Measurements from ENCODE around the gene C20orf144.
A peak's percentile ranks its signal among the peaks of the same experiment; 100 is the strongest.

Gene C20orf144

DNA sequence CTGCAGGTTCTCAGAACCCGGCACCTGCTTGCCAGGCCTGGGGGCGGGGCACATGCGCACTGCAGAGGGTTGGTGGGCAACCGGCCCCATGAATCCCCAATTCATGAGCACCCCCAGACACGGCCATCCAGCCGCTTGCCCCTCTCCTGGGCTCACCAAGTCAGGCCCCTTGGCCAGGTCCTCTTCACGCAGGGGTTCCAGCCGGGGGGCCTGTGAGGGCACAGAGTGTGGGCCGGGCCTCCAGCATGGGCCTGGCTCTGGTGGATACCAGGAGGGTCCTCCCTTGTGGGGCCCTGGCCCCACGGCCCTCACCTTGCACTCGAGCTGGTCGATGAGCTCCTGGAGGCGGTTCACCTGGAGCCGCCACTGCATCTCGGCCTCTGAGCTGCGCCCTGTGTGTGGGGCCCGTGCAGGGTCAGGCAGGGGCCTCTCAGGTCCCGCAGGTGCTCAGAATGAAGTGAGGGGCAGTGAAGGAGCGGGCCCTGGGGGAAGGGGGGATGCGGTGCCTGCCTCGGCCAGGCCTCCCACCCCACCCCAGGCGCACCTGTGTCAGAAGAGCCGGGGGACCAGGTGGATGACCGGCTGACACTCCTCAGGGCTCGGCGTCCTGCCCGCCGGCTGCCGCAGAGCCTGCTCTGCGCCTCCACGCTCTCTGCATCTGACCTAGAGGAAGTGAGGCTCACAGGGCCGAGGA, 2.6 kb upstream of the C20orf144 start:
- DNase-seq: no peak
- H3K4me3 Mint-ChIP-seq: no peak overlapping the region
- no peaks in the 10 kb centered on the region for H3K27me3 Mint-ChIP-seq (ENCODE audit: low read depth, poor library complexity)
- H3K4me1 Mint-ChIP-seq: peaks cover 16% of the 10 kb centered on the region
- no peak overlapping the region for H3K27ac Mint-ChIP-seq
- TF ChIP-seq, protein P1, sequence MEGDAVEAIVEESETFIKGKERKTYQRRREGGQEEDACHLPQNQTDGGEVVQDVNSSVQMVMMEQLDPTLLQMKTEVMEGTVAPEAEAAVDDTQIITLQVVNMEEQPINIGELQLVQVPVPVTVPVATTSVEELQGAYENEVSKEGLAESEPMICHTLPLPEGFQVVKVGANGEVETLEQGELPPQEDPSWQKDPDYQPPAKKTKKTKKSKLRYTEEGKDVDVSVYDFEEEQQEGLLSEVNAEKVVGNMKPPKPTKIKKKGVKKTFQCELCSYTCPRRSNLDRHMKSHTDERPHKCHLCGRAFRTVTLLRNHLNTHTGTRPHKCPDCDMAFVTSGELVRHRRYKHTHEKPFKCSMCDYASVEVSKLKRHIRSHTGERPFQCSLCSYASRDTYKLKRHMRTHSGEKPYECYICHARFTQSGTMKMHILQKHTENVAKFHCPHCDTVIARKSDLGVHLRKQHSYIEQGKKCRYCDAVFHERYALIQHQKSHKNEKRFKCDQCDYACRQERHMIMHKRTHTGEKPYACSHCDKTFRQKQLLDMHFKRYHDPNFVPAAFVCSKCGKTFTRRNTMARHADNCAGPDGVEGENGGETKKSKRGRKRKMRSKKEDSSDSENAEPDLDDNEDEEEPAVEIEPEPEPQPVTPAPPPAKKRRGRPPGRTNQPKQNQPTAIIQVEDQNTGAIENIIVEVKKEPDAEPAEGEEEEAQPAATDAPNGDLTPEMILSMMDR (IDR thresholded peaks at IDR 0.05): no peak
- no peaks in the 10 kb centered on the region for H3K9me3 Mint-ChIP-seq
- no peaks in the 10 kb centered on the region for H3K36me3 Mint-ChIP-seq (ENCODE audit: low read depth)

DNA sequence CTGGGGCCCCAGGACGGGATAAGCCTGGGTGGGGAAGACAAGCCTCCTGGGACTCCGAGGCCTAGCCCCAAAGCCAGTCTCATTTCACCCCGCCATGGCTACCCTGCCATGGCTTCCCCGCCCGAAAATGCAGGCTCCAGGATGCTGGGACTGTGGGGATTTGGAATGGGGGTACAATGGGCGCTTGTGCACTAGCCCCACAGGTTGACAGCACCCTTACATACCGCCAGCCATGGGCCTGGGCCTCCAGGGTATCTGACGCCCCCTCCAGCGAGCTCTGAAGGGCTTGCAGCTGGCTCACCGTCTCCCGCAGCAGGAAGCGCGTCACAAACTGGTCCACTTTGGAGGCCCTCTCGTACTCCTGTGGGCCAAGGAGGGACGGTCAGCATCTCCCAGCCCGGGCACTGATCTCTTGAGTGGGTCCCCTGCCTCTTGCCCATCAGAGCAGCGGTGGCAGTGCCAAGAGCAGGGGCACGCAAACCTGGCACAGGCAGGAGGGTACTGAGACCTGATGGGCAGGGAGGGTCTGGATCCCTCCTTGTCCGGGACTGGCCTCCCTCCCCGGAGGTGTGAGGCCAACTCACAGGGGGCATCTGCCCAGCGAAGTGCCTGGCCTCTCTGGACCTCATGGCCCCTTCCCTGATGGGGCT, 2.0 kb upstream of the C20orf144 start:
- H3K9me3 Mint-ChIP-seq: no peaks in the 10 kb centered on the region
- TF ChIP-seq, protein P1 (IDR thresholded peaks at IDR 0.05): no peak
- no peaks in the 10 kb centered on the region for H3K36me3 Mint-ChIP-seq (ENCODE audit: low read depth)
- no peak overlapping the region for H3K27ac Mint-ChIP-seq
- H3K4me3 Mint-ChIP-seq: no peak overlapping the region
- peaks cover 17% of the 10 kb centered on the region for H3K4me1 Mint-ChIP-seq
- DNase-seq: no peak
- H3K27me3 Mint-ChIP-seq (ENCODE audit: low read depth, poor library complexity): no peaks in the 10 kb centered on the region

DNA sequence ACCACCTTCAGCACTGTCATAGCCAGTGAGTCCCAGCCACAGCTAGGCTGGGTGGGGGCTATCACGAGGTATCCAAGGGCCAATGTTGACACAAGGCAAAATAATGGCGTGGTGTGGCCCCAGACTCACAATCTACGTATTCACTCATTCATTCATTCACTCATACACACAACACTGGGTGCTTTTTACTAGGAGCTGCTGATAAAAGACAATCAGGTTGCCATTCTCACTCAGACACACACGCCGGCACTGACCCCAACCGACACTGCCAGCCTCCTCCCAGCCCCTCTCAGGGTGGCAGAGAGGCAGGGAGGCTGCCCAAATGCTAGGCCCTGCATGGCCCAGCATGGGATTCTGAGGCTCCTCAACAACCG, 1.5 kb upstream of the C20orf144 start:
- no peak for DNase-seq
- no peaks in the 10 kb centered on the region for H3K27me3 Mint-ChIP-seq (ENCODE audit: low read depth, poor library complexity)
- no peak overlapping the region for H3K4me3 Mint-ChIP-seq
- peaks cover 22% of the 10 kb centered on the region for H3K4me1 Mint-ChIP-seq
- no peak overlapping the region for H3K27ac Mint-ChIP-seq
- no peaks in the 10 kb centered on the region for H3K36me3 Mint-ChIP-seq (ENCODE audit: low read depth)
- H3K9me3 Mint-ChIP-seq: no peaks in the 10 kb centered on the region
- TF ChIP-seq, protein P1 (IDR thresholded peaks at IDR 0.05): no peak

DNA sequence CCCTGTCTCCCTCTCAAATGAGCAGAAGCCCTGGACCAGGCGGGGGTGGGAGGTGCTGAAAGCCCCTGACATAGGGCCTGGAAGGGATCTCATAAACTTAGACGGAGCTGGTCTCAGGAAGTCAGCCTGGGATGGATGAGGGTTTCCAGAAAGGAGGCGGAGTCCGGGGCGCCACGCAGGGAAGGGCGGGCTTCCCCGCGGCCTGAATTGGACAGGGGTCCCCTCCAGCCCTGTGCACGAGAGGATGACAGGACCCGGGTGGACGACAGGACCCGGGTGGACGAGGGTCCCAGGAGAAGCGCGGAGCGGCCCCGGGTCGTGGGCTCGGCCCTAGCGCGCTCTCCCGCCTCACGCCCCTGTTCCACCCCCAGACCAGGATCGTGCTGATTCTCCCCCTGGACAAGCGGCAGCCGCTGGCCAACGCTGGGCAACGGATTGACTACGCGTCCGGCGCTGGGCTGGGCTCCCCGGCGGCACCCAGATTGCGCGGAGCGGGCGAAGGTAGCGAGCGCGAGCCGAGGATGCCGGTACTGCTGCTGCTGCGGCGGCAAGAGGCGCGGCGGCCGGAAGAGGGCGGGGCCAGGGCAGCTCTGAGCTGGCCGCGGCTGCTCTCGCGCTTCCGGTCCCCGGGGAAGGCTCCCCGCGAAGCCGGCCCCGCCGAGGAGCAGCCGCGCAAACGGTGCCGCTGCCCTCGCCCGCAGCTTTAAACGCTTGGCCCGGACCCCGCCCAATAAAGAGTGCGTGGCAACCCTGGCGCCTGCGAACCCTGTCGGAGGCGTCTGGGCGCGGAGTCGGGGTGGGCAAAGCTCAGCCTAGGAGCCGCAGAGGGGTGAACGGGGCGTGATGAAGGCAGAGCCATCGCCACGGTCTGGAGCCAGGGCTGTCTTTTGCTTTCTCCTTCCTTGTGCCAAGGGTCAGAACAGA, 1.3 kb downstream of the C20orf144 start:
- Mint-ChIP-seq H3K9me3 (no peaks in the 10 kb centered on the region), H3K4me3 (peak overlapping the region; percentile 83), H3K27ac (no peak overlapping the region), H3K36me3 (ENCODE audit: low read depth) (peaks cover 8% of the 10 kb centered on the region), H3K4me1 (peaks cover 32% of the 10 kb centered on the region), H3K27me3 (ENCODE audit: low read depth, poor library complexity) (no peaks in the 10 kb centered on the region)
- TF ChIP-seq, protein P1 (IDR thresholded peaks at IDR 0.05): no peak
- DNase-seq: peak; percentile 88

DNA sequence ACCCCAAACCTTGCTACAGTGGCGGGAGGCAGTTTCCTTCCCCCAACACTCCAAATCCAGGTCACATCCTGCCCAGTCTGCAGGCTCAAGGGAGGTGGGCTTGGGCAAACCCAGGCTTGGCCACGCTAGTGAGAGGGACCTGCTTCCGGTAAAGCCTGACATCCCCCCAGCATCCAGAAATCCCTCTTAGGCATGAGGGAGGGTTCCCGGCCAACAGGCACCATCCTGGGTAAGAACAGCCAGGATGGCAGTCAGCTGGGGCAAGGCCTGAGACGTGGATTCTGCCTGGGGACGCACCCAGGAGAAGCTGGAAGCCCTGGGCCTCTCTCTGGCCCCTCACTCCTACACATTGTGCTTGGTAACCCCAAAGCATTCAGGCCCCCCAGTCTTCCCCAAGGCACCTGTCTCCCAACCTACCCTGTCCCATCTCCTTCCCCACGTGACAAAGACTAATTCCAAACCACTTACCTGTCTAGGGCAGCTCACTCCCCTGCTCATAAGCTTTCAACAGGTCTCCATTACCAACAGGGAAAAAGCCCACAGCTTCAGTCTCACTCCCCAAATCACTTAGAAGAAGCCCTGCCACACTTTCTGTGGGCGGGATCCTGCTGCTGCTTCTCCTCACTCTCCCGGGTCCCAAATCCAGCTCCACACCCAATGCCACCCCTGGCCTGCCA, 2.1 kb downstream of the C20orf144 start:
- TF ChIP-seq, protein P1 (IDR thresholded peaks at IDR 0.05): no peak
- Mint-ChIP-seq H3K9me3 (no peaks in the 10 kb centered on the region), H3K4me1 (peaks cover 32% of the 10 kb centered on the region), H3K4me3 (peak overlapping the region; percentile 83), H3K27ac (peak overlapping the region; percentile 72), H3K36me3 (ENCODE audit: low read depth) (peaks cover 14% of the 10 kb centered on the region), H3K27me3 (ENCODE audit: low read depth, poor library complexity) (no peaks in the 10 kb centered on the region)
- DNase-seq: no peak

All from nephron progenitor cell (in vitro differentiated cells).